K562 (cell line): Measurements from ENCODE around the gene FBXO33. TPM values are rescaled to one million over a fixed set of nuclear protein-coding genes. Genes with fewer than 3 reads are reported as not detected.

ENCODE experiments used
- ATAC-seq: fragments of 200-7000 bp; cut with Tn5 transposase; 3 replicates; pipeline ENCODE4 v1.9.1; 2020; ENCODE audit warnings: moderate library complexity
- BruUV-seq: library from RNA; stranded (reverse); fragments of 400-500 nt; replicated peaks from 2 replicates; lab custom pipeline; 2021; lab: Mats Ljungman, UMichigan
- CTCF ChIA-PET: fragments of 300-600 bp; formaldehyde crosslinking; extraction: SDS; loops from one replicate; lab custom pipeline; 2021; ENCODE audit warnings: low intra/inter-chr PET ratio; lab: Yijun Ruan, JAX
- POLR2A ChIA-PET: fragments of 300-600, 350-650 bp; sonication (Branson Sonifier 250); formaldehyde crosslinking; extraction: SDS; loops from one replicate; lab custom pipeline; 2021; ENCODE audit warnings: antibody characterized with exemption, inconsistent platforms; lab: Yijun Ruan, JAX
- DNase-seq, 4 experiments: peaks; one replicate each; pipeline versions ENCODE4 v3.0.0 to v3.0.0-alpha.2; 2011 to 2018; ENCODE audit warnings: low spot score in 3 of 4, mixed read lengths in 3 of 4; ENCODE audit errors: extremely low read depth in 1 of 4
- FAIRE-seq: peaks from 2 replicates; lab custom pipeline; 2011; peaks lifted over from hg19 to GRCh38; lab: Jason Lieb, UNC
- H2AFZ ChIP-seq: 2 replicates; pipeline ENCODE4 v1.6.0; 2011; ENCODE audit warnings: low read depth, low read length, control low read depth, inconsistent platforms
- H3K27ac ChIP-seq: fragments of 200-600 bp; 3 replicates; pipeline ENCODE4 v1.8.0; 2011; ENCODE audit warnings: low read depth, mild to moderate bottlenecking, control low read depth, inconsistent platforms, low read length, moderate library complexity, mixed read lengths; ENCODE audit errors: extremely low read depth
- H3K27me3 ChIP-seq, 2 experiments: fragments of 300-600 bp in 1 of 2; 2 replicates in 1 of 2; 3 replicates in 1 of 2; pipeline versions ENCODE4 v1.6.0 to v1.8.0; 2011; ENCODE audit warnings: inconsistent platforms in 2 of 2, low read length in 2 of 2, mild to moderate bottlenecking in 1 of 2, mixed read lengths in 1 of 2, moderate library complexity in 1 of 2; ENCODE audit not compliant: control insufficient read depth in 2 of 2, insufficient read depth in 2 of 2
- H3K36me3 ChIP-seq: fragments of 300-600 bp; 3 replicates; pipeline ENCODE4 v1.8.0; 2011; ENCODE audit warnings: mild to moderate bottlenecking, low read length, inconsistent platforms; ENCODE audit not compliant: control insufficient read depth, insufficient read depth
- H3K4me1 ChIP-seq, 2 experiments: fragments of 200-600 bp in 1 of 2; replicated peaks in 1 of 2; 2 replicates in 1 of 2; 3 replicates in 1 of 2; pipeline versions ENCODE4 v1.5.1 to v1.8.0; 2011; ENCODE audit warnings: inconsistent platforms in 2 of 2, low read length in 2 of 2, mild to moderate bottlenecking in 1 of 2, mixed read lengths in 1 of 2, moderate library complexity in 1 of 2; ENCODE audit not compliant: control insufficient read depth in 2 of 2, insufficient read depth in 2 of 2
- H3K4me2 ChIP-seq: 2 replicates; pipeline ENCODE4 v1.6.1; 2011; ENCODE audit warnings: low read length, control low read depth, inconsistent platforms, mixed read lengths; ENCODE audit not compliant: insufficient read depth
- H3K4me3 ChIP-seq: fragments of 200-600 bp; sonication (generic), shearing (Covaris generic); 2 replicates; pipeline ENCODE4 v1.5.1; 2016; ENCODE audit warnings: control low read depth, inconsistent platforms
- H3K79me2 ChIP-seq: fragments of 200-600 bp; 3 replicates; pipeline ENCODE4 v1.8.0; 2011; ENCODE audit warnings: low read length, inconsistent platforms; ENCODE audit not compliant: control insufficient read depth, insufficient read depth
- H3K9ac ChIP-seq, 2 experiments: 2 replicates each; pipeline versions ENCODE4 v1.6.0 to v1.6.1; 2011; ENCODE audit warnings: low read depth in 2 of 2, low read length in 2 of 2, control low read depth in 1 of 2, inconsistent platforms in 1 of 2, mild to moderate bottlenecking in 1 of 2, mixed read lengths in 1 of 2; ENCODE audit not compliant: insufficient read depth in 1 of 2
- H3K9me1 ChIP-seq: one replicate; pipeline ENCODE4 v1.6.0; 2011; ENCODE audit warnings: inconsistent platforms, mild to moderate bottlenecking, low read length, moderate library complexity; ENCODE audit not compliant: control insufficient read depth, insufficient read depth
- H3K9me3 ChIP-seq: replicated peaks from 2 replicates; pipeline ENCODE4 v1.5.1; 2011; ENCODE audit warnings: low read depth, low read length, inconsistent platforms; ENCODE audit not compliant: control insufficient read depth, insufficient read depth
- H4K20me1 ChIP-seq: replicated peaks from 2 replicates; pipeline ENCODE4 v1.6.1; 2011; ENCODE audit warnings: low read length, inconsistent platforms, mixed read lengths; ENCODE audit not compliant: control insufficient read depth, insufficient read depth
- BRD9 ChIP-seq: fragments of 450-650 bp; IDR thresholded peaks from 2 replicates; pipeline ENCODE4 v1.6.1; 2018; ENCODE audit warnings: low read depth; ENCODE audit not compliant: partially characterized antibody
- SMC3 ChIP-seq: conservative IDR thresholded peaks from 2 replicates; pipeline ENCODE4 v1.6.1; 2011; ENCODE audit warnings: low read depth, low read length, improper control_type of control experiment; ENCODE audit not compliant: insufficient read depth
- ZFP36 ChIP-seq: fragments of 150-350 bp; IDR thresholded peaks from 2 replicates; pipeline ENCODE4 v1.6.1; 2018; ENCODE audit warnings: low read length, low read depth; ENCODE audit not compliant: partially characterized antibody
- ZNF384 ChIP-seq: IDR thresholded peaks from 2 replicates; pipeline ENCODE4 v1.6.1; 2012; ENCODE audit warnings: low read depth, low read length, improper control_type of control experiment
- ZNF717 ChIP-seq: fragments of 250-450 bp; sonication (Bioruptor Pico); IDR thresholded peaks from 2 replicates; pipeline ENCODE4 v1.5.0; 2021
- WGBS: fragments of 100-300 bp; shearing (Covaris generic); methylation state at CpG from one replicate; pipeline ENCODE4 v1.1.6; 2016; ENCODE audit warnings: low coverage, mixed read lengths; ENCODE audit not compliant: insufficient coverage; ENCODE audit errors: missing lambda C conversion rate; 5-methylcytosine and 5-hydroxymethylcytosine counted together
- in situ Hi-C: fragments of 300-500 bp; cut with MboI; formaldehyde crosslinking; loops from 4 replicates; pipeline ENCODE4 v1.15.0; 2018; ENCODE audit warnings: inconsistent platforms, mixed read lengths
- intact Hi-C: fragments of 100-400 bp; cut with micrococcal nuclease; formaldehyde crosslinking; loops from 2 replicates; pipeline ENCODE4 v1.14.2; 2022
- polyA plus RNA-seq, 8 experiments: library from polyadenylated mRNA; depleted of rRNA in 4 of 8; stranded (reverse) in 5 of 8; unstranded in 3 of 8; fragments of >200 nt; fragmentation: Nextera tagmentation in 2 of 8; fragmentation: Illumina TruSeq in 1 of 8; extraction: Ambion mirVana in 2 of 8; extraction: Trizol in 1 of 8; gene quantifications; 2 replicates each; pipeline versions ENCODE4 v1.2.1 to v1.2.3, GENCODE V29; 2011 to 2014; ENCODE audit warnings: inconsistent platforms in 1 of 8, missing spikeins in 1 of 8
- total RNA-seq, 7 experiments: library from RNA; depleted of rRNA in 6 of 7; stranded (reverse); fragments of >200 nt in 6 of 7; fragmentation: Illumina TruSeq in 2 of 7; extraction: Trizol in 2 of 7; gene quantifications; 2 replicates each; pipeline versions ENCODE4 v1.2.1 to v1.2.3, GENCODE V29; 2011 to 2021; ENCODE audit warnings: low replicate concordance in 1 of 7
- TF ChIP-seq, protein P1 (sequence below), 2 experiments: fragments of 450-650 bp; formaldehyde crosslinking in 1 of 2; IDR thresholded peaks; 2 replicates each; pipeline versions ENCODE4 v1.4.0 to v1.6.1; 2014 to 2020; ENCODE audit warnings: mild to moderate bottlenecking in 2 of 2, borderline replicate concordance in 1 of 2, low read depth in 1 of 2
- TF ChIP-seq, protein P2 (sequence below), 3 experiments: IDR thresholded peaks in 2 of 3; conservative IDR thresholded peaks in 1 of 3; 2 replicates each; pipeline ENCODE4 v1.5.1; 2011 to 2012; ENCODE audit warnings: low read length in 3 of 3, mild to moderate bottlenecking in 3 of 3, control low read depth in 2 of 3, improper control_type of control experiment in 1 of 3, inconsistent platforms in 1 of 3, low read depth in 1 of 3, mixed read lengths in 1 of 3, moderate library complexity in 1 of 3; ENCODE audit not compliant: insufficient read depth in 2 of 3
- TF ChIP-seq, protein P3 (sequence below): IDR thresholded peaks from 2 replicates; pipeline ENCODE4 v1.6.1; 2016; ENCODE audit warnings: missing genetic modification characterization, missing compliant biosample characterization

The FBXO33 gene
- total and polyA plus RNA-seq, 9 of the 15 experiments (the other 6 are each of a cell fraction or from before 2014, with no cell fraction given): 1.6 to 7.5 (median 5.0) TPM

DNA sequence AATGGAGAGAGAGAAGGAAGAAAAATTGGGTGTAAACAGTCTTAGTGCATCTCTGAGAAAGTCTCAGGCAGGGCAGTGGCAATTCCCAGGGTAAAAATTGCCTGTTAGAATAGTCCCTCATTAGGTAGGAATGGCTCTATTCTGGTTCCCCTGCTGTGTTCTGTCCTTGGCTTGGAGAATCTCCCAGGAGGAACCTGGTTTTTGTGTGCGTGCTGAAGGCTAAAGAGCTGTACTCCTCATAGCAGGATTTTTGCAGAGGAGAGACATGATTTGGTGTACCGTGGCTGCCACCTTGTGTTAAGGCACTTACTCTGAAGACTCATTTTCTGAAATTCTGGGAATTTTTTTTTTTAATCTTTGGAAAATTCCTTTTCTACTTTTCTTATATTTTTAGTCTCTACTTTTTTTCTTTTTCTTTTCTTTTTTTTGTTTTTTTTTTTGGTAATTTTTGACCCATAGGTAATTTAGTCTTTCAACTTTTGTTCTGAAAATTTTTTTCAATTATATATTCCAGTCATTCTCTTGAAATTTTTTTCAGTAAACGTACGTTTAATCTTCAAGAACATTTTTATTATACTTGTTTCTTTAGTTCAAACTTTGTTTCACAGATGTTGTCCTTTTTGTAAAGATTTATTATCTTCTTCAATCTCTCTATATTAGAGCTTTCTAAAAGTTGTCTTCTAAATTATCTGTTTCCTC, 63.8 kb downstream of the FBXO33 start:
- FAIRE-seq (peak; percentile 78), ATAC-seq (peak; percentile 84), DNase-seq (peak in 3 of 4 experiments; percentile 9 to 54 (median 16))
- 48% methylated on average over 4 of the region's 4 CpGs for WGBS
- intact Hi-C loops: loop anchor here (1.0 to 5.0 kb wide), 2 partner anchors 137 to 261 kb away; no protein-coding TSS in a partner anchor
- Histone ChIP-seq H3K36me3 (no peaks in the 10 kb centered on the region), H3K4me2 (no peak overlapping the region), H3K27me3 (no peaks in the 10 kb centered on the region), H3K4me1 (no peaks in the 10 kb centered on the region; a peak in 1 of 5 replicates), H3K9me3 (no peaks in the 10 kb centered on the region), H3K9ac (no peak overlapping the region), H3K79me2 (no peaks in the 10 kb centered on the region), H2AFZ (no peak overlapping the region), H4K20me1 (no peaks in the 10 kb centered on the region), H3K9me1 (no peaks in the 10 kb centered on the region), H3K27ac (no peak overlapping the region), H3K4me3 (no peak overlapping the region)
- ChIA-PET POLR2A (interaction anchor here (0.9 kb wide), 2 partner anchors 180 to 184 kb away, joined by 4 to 7 read pairs; no protein-coding TSS in a partner anchor), CTCF (interaction anchor here (0.6 to 2.1 kb wide), 3 partner anchors 136 to 1462 kb away, joined by 3 to 11 read pairs (median 9); no protein-coding TSS in a partner anchor)
- in situ Hi-C loops: loop anchor here (10.0 kb wide), 1 partner anchor 254 kb away; the partner anchor contains the start of gene GEMIN2
- BruUV-seq: no TSS peak
- TF ChIP-seq, protein P1, sequence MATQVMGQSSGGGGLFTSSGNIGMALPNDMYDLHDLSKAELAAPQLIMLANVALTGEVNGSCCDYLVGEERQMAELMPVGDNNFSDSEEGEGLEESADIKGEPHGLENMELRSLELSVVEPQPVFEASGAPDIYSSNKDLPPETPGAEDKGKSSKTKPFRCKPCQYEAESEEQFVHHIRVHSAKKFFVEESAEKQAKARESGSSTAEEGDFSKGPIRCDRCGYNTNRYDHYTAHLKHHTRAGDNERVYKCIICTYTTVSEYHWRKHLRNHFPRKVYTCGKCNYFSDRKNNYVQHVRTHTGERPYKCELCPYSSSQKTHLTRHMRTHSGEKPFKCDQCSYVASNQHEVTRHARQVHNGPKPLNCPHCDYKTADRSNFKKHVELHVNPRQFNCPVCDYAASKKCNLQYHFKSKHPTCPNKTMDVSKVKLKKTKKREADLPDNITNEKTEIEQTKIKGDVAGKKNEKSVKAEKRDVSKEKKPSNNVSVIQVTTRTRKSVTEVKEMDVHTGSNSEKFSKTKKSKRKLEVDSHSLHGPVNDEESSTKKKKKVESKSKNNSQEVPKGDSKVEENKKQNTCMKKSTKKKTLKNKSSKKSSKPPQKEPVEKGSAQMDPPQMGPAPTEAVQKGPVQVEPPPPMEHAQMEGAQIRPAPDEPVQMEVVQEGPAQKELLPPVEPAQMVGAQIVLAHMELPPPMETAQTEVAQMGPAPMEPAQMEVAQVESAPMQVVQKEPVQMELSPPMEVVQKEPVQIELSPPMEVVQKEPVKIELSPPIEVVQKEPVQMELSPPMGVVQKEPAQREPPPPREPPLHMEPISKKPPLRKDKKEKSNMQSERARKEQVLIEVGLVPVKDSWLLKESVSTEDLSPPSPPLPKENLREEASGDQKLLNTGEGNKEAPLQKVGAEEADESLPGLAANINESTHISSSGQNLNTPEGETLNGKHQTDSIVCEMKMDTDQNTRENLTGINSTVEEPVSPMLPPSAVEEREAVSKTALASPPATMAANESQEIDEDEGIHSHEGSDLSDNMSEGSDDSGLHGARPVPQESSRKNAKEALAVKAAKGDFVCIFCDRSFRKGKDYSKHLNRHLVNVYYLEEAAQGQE (IDR thresholded peaks at IDR 0.05; ENCODE audit: borderline replicate concordance): peak; percentile 43; the same call in 1 of the 2 replicates
- TF ChIP-seq, protein P1 (CRISPR knock-in tag; IDR thresholded peaks at IDR 0.05; ENCODE audit: low read depth): no peak
- TF ChIP-seq, protein P2, sequence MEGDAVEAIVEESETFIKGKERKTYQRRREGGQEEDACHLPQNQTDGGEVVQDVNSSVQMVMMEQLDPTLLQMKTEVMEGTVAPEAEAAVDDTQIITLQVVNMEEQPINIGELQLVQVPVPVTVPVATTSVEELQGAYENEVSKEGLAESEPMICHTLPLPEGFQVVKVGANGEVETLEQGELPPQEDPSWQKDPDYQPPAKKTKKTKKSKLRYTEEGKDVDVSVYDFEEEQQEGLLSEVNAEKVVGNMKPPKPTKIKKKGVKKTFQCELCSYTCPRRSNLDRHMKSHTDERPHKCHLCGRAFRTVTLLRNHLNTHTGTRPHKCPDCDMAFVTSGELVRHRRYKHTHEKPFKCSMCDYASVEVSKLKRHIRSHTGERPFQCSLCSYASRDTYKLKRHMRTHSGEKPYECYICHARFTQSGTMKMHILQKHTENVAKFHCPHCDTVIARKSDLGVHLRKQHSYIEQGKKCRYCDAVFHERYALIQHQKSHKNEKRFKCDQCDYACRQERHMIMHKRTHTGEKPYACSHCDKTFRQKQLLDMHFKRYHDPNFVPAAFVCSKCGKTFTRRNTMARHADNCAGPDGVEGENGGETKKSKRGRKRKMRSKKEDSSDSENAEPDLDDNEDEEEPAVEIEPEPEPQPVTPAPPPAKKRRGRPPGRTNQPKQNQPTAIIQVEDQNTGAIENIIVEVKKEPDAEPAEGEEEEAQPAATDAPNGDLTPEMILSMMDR (IDR thresholded peaks at IDR 0.05 in 2 of 3, conservative IDR thresholded peaks at IDR 0.05 in 1 of 3; ENCODE audit: insufficient read depth in 2 of 3, low read depth in 1 of 3, low read length in 3 of 3): peak; percentile 47 to 70 (median 52)
- TF ChIP-seq BRD9 (peak; percentile 64), ZFP36 (no peak), SMC3 (peak; percentile 56; the same call in 1 of the 2 replicates), ZNF384 (peak; percentile 60; the same call in 1 of the 2 replicates), ZNF717 (CRISPR knock-in tag) (no peak)
- TF ChIP-seq, protein P3, sequence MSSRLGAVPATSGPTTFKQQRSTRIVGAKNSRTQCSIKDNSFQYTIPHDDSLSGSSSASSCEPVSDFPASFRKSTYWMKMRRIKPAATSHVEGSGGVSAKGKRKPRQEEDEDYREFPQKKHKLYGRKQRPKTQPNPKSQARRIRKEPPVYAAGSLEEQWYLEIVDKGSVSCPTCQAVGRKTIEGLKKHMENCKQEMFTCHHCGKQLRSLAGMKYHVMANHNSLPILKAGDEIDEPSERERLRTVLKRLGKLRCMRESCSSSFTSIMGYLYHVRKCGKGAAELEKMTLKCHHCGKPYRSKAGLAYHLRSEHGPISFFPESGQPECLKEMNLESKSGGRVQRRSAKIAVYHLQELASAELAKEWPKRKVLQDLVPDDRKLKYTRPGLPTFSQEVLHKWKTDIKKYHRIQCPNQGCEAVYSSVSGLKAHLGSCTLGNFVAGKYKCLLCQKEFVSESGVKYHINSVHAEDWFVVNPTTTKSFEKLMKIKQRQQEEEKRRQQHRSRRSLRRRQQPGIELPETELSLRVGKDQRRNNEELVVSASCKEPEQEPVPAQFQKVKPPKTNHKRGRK (tag): peak; percentile 64
